Hypothalamus (tissue), 51 donors: Measurements from ENCODE around the gene SCAPER.
"Not testable (repeated sequence)": the region's sequence is repeated elsewhere in the genome, so short reads cannot be mapped to it uniquely, and the experiment has no call there.

Source experiments
- DNase-seq, 51 donors: peaks; one replicate each; lab custom pipeline; 2025; lab: John Stamatoyannopoulos, UW

Gene SCAPER

GRCh38 chr15:76311100-76311953, 593.8 kb downstream of the SCAPER start, which contains the start of gene ETFA:
Gene ETFA, minus strand, starts transcription at chr15:76311469. Its CDS starts 81 bp downstream, at chr15:76311388.
- peak; percentile 30 to 93 (median 83) for DNase-seq

DNA sequence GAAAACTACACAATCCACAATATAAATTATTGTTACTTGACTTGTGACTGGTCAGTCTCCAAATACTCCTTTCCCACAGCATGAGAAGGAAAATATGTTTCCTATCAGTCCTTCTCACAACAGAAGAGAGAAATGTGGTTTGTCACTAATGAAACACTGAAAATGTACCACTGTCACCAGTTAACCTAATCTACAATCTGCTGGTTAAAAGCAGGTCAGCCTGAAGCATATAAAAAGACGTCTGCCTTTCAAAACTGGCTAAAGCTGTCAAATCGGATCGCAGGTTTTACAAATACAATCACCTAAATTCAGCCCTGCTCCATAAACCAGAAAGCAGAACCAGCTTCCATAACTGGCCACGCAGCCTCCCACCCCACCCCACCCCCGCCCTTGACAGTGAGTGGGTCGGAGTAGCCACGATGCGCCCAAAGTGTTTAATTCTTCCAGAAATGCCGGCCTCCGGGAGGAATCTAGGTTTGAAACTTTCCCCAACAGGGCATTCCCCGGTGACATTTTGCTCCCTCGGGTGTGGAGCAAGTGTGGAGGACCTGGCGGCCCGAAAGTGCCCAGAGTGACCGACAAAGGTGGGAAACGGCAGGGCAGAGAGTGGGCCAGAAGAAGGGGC, 594.6 kb downstream of the SCAPER start:
- DNase-seq: peak in 11 of 51 donors; percentile 15 to 57 (median 40)

DNA sequence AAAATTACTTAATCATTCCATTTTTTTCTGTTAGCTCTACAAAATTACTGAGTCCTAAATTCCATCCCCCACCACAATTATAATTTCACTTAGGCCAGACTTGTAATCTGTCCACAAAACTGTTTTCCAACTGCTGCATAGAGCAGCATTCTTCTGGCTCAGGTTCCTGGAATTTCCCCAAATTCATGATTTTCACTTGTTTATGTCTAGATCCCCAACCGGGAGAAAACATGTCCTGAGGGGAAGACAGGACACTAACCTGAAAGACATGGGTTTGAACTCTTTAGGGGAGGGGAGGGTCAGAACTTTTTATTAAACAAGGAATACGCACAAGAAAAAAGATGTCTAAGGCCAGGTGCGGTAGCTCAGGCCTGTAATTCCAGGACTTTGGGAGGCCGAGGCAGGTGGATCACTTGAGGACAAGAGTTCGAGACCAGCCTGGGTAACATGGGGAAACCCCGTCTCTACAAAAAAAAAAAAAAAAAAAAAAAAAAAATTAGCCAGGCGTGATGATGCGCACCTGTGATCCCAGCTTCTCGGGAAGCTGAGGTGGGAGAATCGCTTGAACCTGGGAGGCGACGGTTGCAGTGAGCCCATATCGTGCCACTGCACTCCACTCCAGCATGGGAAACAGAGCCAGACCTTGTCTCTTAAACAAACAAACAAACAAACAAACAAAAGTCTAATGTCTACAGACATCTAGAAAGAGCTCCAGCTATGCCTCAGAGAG, 595.4 kb downstream of the SCAPER start:
- DNase-seq: no peak

DNA sequence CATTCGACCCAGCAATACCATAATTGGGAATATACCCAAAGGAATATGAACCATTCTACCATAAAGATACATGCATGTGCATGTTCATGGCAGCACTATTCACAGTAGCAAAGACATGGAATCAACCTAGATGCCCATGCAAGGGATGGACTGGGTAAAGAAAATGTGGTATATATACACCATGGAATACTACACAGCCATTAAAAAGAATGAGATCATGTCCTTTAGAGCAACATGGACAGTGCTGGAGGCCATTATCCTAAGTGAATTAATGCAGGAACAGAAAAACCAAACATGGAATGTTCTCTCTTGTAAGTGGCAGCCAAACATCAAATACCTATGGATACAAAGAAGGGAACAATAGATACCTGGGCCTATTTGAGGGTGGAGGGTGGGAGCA, 601.2 kb downstream of the SCAPER start:
- DNase-seq: no peak

DNA sequence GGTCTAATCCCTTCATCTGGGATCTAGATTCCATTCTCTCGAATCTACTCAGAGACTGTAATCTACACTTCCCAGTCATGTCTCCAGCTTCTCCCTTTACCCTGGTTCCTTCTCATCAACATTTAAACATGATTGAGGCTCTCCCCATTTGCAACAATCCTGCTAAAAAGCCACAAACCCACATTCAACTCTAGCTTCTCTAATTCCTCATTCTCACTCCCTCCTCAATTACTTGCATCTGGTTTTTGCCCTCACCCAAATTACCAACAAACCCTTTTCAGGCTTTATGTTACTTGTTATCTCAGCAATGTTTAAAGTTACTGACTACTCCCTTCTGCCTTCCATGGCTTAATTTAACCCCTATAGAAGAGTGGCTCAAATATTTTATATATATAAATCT, 605.4 kb downstream of the SCAPER start:
- no peak for DNase-seq

GRCh38 chr15:76298986-76299385, 606.2 kb downstream of the SCAPER start:
- no peak for DNase-seq

GRCh38 chr15:76297951-76298350, 607.2 kb downstream of the SCAPER start:
- DNase-seq: not testable (repeated sequence)
